ENCODE data around the gene CXXC5. TPM values are rescaled to one million over a fixed set of nuclear protein-coding genes. Genes with fewer than 3 reads are reported as not detected.
A peak's percentile ranks its signal among the peaks of the same experiment; 100 is the strongest.

Gene CXXC5
- total and polyA plus RNA-seq, 9 of the 15 experiments (the other 6 are each of a cell fraction or from before 2014, with no cell fraction given), result 1.9 to 123 (median 45.8) TPM

DNA sequence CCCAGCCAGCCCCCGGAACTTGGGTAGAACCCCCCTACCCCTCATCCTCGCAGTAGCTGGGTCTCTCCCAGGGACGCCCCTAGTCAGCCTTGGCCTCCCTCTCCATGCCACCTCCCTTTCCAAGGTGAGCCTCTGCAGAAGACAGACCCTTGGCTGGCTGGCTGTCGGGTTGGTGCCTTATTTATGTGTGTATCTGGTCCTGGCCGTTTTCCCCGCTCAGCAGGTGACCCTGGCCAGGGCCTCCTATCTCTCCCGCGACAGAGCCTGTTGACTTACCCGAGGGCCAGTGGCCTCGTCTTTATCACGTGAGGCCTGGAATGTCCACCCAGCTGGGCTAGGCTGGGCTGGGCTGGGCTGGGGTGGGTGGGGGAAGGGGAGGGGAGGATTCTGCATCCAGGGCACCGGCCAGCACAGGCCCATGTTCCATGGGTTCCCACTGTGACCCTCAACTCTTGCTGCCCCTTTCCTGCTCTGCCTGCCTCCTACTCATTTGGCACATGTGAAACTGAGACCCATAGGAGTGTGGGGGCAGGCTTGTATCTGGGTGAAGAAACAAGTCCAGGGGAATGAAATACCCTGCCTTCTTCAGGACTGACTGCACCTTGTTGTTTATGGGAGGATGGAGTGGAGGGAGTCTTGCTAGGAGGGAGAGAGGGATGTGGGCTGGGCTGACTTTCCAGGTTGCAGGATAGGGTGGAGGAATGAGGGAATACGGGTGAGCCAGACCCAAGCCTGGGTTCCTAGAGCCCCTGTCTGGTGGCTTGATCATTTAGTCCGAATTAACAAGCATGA, 3.1 kb downstream of the CXXC5 start (continued):
- no peak for TF ChIP-seq ILK (tag; IDR thresholded peaks at IDR 0.05; ENCODE audit: borderline replicate concordance, low read depth)
- TF ChIP-seq KDM4B (IDR thresholded peaks at IDR 0.05; ENCODE audit: borderline replicate concordance in 2 of 2, low read depth in 1 of 2), result no peak
- peak; percentile 58; the same call in 1 of the 2 replicates for TF ChIP-seq CREM (IDR thresholded peaks at IDR 0.05; ENCODE audit: low read depth)
- TF ChIP-seq, protein P1, sequence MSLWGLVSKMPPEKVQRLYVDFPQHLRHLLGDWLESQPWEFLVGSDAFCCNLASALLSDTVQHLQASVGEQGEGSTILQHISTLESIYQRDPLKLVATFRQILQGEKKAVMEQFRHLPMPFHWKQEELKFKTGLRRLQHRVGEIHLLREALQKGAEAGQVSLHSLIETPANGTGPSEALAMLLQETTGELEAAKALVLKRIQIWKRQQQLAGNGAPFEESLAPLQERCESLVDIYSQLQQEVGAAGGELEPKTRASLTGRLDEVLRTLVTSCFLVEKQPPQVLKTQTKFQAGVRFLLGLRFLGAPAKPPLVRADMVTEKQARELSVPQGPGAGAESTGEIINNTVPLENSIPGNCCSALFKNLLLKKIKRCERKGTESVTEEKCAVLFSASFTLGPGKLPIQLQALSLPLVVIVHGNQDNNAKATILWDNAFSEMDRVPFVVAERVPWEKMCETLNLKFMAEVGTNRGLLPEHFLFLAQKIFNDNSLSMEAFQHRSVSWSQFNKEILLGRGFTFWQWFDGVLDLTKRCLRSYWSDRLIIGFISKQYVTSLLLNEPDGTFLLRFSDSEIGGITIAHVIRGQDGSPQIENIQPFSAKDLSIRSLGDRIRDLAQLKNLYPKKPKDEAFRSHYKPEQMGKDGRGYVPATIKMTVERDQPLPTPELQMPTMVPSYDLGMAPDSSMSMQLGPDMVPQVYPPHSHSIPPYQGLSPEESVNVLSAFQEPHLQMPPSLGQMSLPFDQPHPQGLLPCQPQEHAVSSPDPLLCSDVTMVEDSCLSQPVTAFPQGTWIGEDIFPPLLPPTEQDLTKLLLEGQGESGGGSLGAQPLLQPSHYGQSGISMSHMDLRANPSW (CRISPR knock-in tag; IDR thresholded peaks at IDR 0.05), result no peak
- no peak for TF ChIP-seq MXI1 (IDR thresholded peaks at IDR 0.05; ENCODE audit: low read depth, low read length)
- TF ChIP-seq ZNF395 (CRISPR knock-in tag; IDR thresholded peaks at IDR 0.05), result no peak
- no peak for TF ChIP-seq JUNB (CRISPR knock-in tag; conservative IDR thresholded peaks at IDR 0.05)
- TF ChIP-seq PRMT5 (CRISPR knock-in tag; IDR thresholded peaks at IDR 0.05), result no peak
- TF ChIP-seq TBL1XR1 (IDR thresholded peaks at IDR 0.05; ENCODE audit: low read length in 2 of 2), result peak in 1 of 2 experiments; percentile 56; a peak in 2 of 4 replicates
- TF ChIP-seq GATA2 (CRISPR knock-in tag; IDR thresholded peaks at IDR 0.05), result peak; percentile 27; the same call in 1 of the 2 replicates
- no peak for TF ChIP-seq RUNX1 (IDR thresholded peaks at IDR 0.05; ENCODE audit: low read depth)
- peak; percentile 84 for TF ChIP-seq CBFA2T2 (conservative IDR thresholded peaks at IDR 0.05)
- no peak for TF ChIP-seq PPARD (CRISPR knock-in tag; IDR thresholded peaks at IDR 0.05)
- TF ChIP-seq TEAD2 (tag; IDR thresholded peaks at IDR 0.05), result no peak
- peak; percentile 21; the same call in 1 of the 2 replicates for TF ChIP-seq JUND (IDR thresholded peaks at IDR 0.05; ENCODE audit: borderline replicate concordance, low read depth, low read length)
- TF ChIP-seq JUND (tag; IDR thresholded peaks at IDR 0.05; ENCODE audit: borderline replicate concordance, low read depth, low read length), result no peak; the same call in 2 of the 3 replicates
- no peak for TF ChIP-seq ZNF239 (CRISPR knock-in tag; IDR thresholded peaks at IDR 0.05)
- TF ChIP-seq RB1 (IDR thresholded peaks at IDR 0.05; ENCODE audit: low read depth), result no peak
- TF ChIP-seq POU5F1 (IDR thresholded peaks at IDR 0.05; ENCODE audit: borderline replicate concordance, low read depth, low read length, partially characterized antibody), result no peak
- peak; percentile 86 for TF ChIP-seq MEIS2 (IDR thresholded peaks at IDR 0.05; ENCODE audit: partially characterized antibody)

Measured in K562 (cell line).